GM21528 (cell line): ENCODE data around the gene MCUB.

Experiments used
- ATAC-seq: cut with Tn5 transposase; IDR thresholded peaks from one replicate; pipeline ENCODE4 v1.9.1; 2021; ENCODE audit warnings: mild to moderate bottlenecking, moderate library complexity; ENCODE audit not compliant: unreplicated experiment, low FRiP score

The MCUB gene

GRCh38 chr4:109719604-109720003, 159.6 kb downstream of the MCUB start:
- no peak for ATAC-seq

- ATAC-seq, result no peak
Observed at GRCh38 chr4:109721033-109721432, 161.0 kb downstream of the MCUB start.

DNA sequence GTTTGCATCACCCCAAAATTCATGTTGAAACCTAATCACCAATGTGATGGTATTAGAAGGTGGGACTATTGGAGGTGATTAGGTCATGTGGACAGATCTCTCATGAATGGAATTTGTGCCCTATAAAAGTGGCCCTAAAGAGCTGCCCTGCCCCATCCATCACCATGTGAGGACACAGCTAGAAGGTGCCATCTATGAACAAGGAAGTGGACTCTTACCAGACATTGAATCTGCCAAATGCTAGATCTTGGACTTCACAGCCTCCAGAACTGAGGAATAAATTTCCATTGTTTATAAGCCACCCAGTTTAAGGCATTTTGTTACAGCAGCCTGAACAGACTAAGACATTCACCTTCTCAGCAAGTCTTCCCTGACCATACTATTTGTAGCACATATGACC, 162.3 kb downstream of the MCUB start:
- ATAC-seq, result no peak

- no peak for ATAC-seq
Observed at GRCh38 chr4:109723110-109723509, 163.1 kb downstream of the MCUB start.

DNA sequence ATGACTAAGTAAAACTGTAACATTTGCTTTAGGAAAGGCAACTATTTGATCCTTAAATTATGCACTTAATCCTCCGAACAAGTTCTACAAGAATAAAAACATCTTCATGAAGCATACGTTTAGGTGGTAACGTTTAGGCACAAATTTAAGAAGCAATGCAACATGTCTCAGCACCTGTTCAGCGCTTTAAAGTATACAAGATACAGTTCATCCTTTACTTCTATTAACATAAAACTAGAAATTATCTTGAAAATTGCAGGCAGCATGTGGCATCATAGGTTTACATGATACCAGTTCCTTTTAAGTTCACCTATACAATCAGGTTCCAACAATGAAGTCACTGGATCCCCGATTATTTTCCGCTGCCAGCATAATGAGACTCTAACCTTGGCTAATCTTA, 168.3 kb downstream of the MCUB start:
- no peak for ATAC-seq

- ATAC-seq, result no peak
Observed at GRCh38 chr4:109729117-109729717, 169.2 kb downstream of the MCUB start.

DNA sequence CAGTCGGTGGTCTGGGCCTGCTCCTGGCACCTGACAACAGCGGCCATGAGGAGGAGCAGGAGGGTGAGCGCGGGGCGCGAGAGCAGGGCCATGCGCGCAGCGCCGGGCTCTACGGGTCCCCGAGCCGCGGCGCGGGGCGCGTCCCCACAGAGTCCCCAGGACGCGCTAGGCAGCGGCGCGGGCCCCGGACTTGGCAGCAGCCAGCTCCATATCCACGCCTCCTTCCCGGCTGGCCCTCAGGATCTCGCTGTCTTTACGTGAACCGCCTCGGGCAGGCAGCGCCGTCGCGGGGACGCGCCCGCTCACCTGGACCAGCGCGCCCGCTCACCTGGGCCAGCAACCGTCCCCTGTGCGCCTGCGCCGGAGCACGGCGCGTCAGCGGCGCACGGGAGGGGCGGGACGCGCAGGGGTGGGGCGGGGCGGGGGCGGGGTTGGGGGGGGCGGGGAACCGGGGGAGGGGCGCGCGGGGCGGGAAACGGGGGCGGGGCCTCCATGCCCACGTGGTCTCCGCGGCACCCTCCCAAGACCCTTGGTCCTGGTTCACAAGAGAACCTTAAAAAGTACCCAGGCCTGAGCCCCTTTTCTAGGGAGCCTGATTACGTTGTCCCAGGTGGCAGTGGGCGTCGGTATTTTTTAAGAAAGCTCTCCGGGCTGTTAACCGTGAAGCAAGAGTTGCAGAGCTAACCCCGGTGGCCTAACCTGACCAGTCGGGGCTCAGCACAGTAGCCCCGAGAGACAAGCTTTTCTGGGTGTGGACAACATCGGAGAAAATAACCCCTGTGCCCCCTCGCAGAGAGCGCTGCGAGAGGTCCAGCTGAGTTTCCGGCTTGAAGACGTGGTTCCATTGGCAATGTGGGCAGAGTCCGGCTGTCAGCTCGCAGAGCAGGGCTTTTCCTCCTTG, 169.9 kb downstream of the MCUB start, which contains the start of gene PLA2G12A:
PLA2G12A (minus strand) TSS at position 353 of the 901 bp plus-strand sequence; CDS start at position 92, 261 bp downstream.
- ATAC-seq, result peak; percentile 83

- ATAC-seq, result no peak
Observed at GRCh38 chr4:109730619-109731545, 170.8 kb downstream of the MCUB start.

GRCh38 chr4:109733728-109734127, 173.7 kb downstream of the MCUB start:
- no peak for ATAC-seq

- ATAC-seq, result no peak
Observed at GRCh38 chr4:109735566-109736365, 175.7 kb downstream of the MCUB start.
